Activated CD4-positive, alpha-beta T cell treated with anti-CD3 and anti-CD28 coated beads for 48 hours (primary cell): ENCODE results near the gene FMO3.

ENCODE experiments used
- DNase-seq: peaks from one replicate; pipeline ENCODE4 v3.0.0-alpha.2; 2020

FMO3 gene

GRCh38 chr1:171090604-171091003 is at the start of gene FMO3:
Gene FMO3, plus strand, starts transcription at chr1:171090905. Its CDS starts 1,754 bp downstream, at chr1:171092659.
- DNase-seq, result no peak

GRCh38 chr1:171048014-171048413 is 42.7 kb upstream of the FMO3 start:
- no peak for DNase-seq

GRCh38 chr1:171052977-171053376 is 37.7 kb upstream of the FMO3 start:
- DNase-seq, result no peak

GRCh38 chr1:171055966-171056643 is 34.6 kb upstream of the FMO3 start:
- DNase-seq, result no peak

GRCh38 chr1:171061425-171062143 is 29.1 kb upstream of the FMO3 start:
- no peak for DNase-seq

GRCh38 chr1:171062902-171063301 is 27.8 kb upstream of the FMO3 start:
- no peak for DNase-seq

GRCh38 chr1:171075041-171075440 is 15.7 kb upstream of the FMO3 start:
- DNase-seq, result no peak

- no peak for DNase-seq
Measured at GRCh38 chr1:171081314-171081753, 9.4 kb upstream of the FMO3 start.

- DNase-seq, result no peak
Measured at GRCh38 chr1:171081763-171082201, 8.9 kb upstream of the FMO3 start.

- no peak for DNase-seq
Measured at GRCh38 chr1:171082606-171083005, 8.1 kb upstream of the FMO3 start.

- no peak for DNase-seq
Measured at GRCh38 chr1:171083222-171083621, 7.5 kb upstream of the FMO3 start.

- no peak for DNase-seq
Measured at GRCh38 chr1:171084091-171084490, 6.6 kb upstream of the FMO3 start.

- DNase-seq, result no peak
Measured at GRCh38 chr1:171084870-171085269, 5.8 kb upstream of the FMO3 start.

GRCh38 chr1:171087896-171088295 is 2.8 kb upstream of the FMO3 start:
- DNase-seq, result no peak

- no peak for DNase-seq
Measured at GRCh38 chr1:171103862-171104261, 13.2 kb downstream of the FMO3 start.

GRCh38 chr1:171107262-171107940 is 16.7 kb downstream of the FMO3 start:
- no peak for DNase-seq

- no peak for DNase-seq
Measured at GRCh38 chr1:171107969-171108368, 17.3 kb downstream of the FMO3 start.

- no peak for DNase-seq
Measured at GRCh38 chr1:171109966-171110365, 19.3 kb downstream of the FMO3 start.

GRCh38 chr1:171110621-171111326 is 20.1 kb downstream of the FMO3 start:
- DNase-seq, result no peak

- no peak for DNase-seq
Measured at GRCh38 chr1:171112119-171112518, 21.4 kb downstream of the FMO3 start.

GRCh38 chr1:171113382-171113781 is 22.7 kb downstream of the FMO3 start:
- DNase-seq, result no peak

- DNase-seq, result no peak
Measured at GRCh38 chr1:171115280-171115897, 24.7 kb downstream of the FMO3 start.

GRCh38 chr1:171116676-171117075 is 26.0 kb downstream of the FMO3 start:
- no peak for DNase-seq
